Fibroblast of villous mesenchyme (primary cell): ENCODE results near the gene NCOA3. TPM values are rescaled to one million over a fixed set of nuclear protein-coding genes. Genes with fewer than 3 reads are reported as not detected.

ENCODE experiments used
- DNase-seq: peaks from one replicate; pipeline ENCODE4 v3.0.0-alpha.2; 2010; ENCODE audit warnings: low read depth
- H3K4me3 ChIP-seq: 2 replicates; pipeline ENCODE4 v1.5.1; 2011; ENCODE audit warnings: low read depth, mild to moderate bottlenecking, low read length
- CTCF ChIP-seq: IDR thresholded peaks from 2 replicates; pipeline ENCODE4 v1.5.1; 2012; ENCODE audit warnings: low read depth, mild to moderate bottlenecking, low read length; ENCODE audit not compliant: insufficient read depth
- total RNA-seq: library from RNA; depleted of rRNA; stranded (reverse); fragments of >200 nt; gene quantifications from 2 replicates; pipeline ENCODE4 v1.2.3, GENCODE V29; 2012

Gene NCOA3
- total RNA-seq, 1 donor, result 63.0 TPM

GRCh38 chr20:47479093-47479492 is 22.6 kb upstream of the NCOA3 start:
- no peak for TF ChIP-seq CTCF
- H3K4me3 ChIP-seq, result no peak overlapping the region
- DNase-seq, result no peak

DNA sequence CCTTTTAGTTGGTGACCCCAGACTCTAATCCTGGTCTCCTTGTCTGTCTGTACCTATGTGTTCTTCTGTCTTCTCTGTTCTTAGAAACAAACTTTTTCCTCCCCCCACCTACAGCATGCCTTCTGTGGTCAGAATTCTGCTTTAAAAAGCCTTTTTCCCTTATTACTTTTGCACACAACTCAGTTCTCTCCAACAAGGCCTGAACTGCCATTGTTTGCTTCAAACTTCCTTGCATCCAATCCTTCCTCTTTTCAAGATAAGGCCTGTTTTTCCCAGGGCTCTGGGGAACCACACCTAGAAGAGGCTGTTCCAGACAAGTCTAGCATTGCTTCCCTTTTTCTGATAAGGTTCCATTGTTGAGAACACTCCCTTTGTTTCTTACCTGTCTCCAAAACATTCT is 22.2 kb upstream of the NCOA3 start:
- no peak for TF ChIP-seq CTCF
- DNase-seq, result no peak
- no peak overlapping the region for H3K4me3 ChIP-seq

DNA sequence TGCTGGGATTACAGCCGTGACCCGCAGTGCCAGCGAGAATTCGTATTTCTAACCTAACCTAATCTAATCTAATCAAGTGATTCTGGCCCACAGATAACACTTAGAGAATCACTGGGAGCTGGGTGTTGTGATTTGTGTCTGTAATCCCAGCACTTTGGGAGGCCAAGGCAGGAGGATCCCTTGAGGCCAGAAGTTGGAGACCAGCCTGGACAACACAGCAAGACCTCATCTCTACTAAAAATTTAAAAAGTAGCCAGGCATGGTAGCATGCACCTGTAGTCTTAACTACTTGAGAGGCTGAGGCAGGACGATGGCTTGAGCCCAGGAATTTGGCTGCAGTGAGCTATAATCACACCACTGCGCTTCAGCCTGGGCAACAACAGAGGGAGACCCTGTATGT is 21.4 kb upstream of the NCOA3 start:
- no peak for TF ChIP-seq CTCF
- no peak for DNase-seq
- no peak overlapping the region for H3K4me3 ChIP-seq

DNA sequence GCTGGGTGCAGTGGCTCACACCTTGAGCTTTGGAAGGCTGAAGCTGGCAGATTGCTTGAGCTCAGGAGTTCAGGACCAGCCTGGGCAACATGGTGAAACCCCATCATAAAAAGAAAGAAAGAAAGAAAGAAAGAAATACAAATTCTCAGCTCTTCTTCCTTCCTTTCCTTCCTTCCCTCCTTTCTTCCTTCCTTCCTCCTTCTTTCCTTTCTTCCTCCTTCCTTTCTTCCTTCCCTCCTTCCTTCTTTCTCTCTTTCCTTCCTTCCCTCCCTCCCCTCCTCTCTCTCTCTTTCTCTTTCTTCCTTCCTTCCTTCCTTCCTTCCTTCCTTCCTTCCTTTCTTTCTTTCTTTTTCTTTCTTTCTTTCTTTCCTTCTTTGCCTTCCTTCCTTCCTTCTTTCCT is 21.0 kb upstream of the NCOA3 start:
- no peak overlapping the region for H3K4me3 ChIP-seq
- TF ChIP-seq CTCF, result no peak
- no peak for DNase-seq

DNA sequence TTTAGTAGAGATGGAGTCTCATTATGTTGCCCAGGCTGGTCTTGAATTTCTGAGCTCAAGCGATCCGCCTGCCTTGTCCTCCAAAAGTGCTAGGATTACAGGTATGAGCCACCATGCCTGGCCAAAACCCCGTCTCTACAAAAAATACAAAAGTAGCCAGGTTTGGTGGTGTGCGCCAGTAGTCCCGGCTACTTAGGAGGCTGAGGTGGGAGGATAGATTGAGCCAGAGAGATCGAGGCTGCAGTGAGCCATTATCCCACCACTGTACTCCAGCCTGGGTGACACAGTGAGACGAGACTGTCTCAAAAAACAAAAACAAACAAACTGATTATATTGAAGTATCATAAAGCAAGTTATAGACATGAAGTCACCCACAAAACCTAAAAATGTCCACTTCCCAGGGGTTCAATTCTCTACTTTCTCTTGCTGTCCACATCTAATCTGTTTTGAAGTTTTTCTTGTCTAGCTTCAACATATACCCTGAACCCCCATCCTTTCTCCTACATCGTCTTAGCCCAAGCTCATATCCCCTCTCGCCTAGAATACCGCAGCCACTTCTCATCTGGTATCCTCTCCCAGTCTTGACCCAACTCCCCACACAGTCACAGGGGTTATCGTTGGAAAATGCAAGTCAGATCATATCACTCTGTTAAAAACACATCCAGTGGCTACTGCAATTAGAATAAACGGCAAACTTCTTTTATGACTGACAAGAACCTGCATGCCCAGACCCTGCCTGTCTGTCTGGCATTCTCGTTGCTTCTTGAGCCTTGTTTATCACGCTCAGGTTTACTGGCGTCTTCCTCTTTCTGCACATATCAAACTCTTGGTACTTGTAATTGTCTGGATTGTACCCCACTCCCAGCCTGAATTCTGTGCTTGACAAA is 20.1 kb upstream of the NCOA3 start:
- no peak for TF ChIP-seq CTCF
- no peak for DNase-seq
- no peak overlapping the region for H3K4me3 ChIP-seq

DNA sequence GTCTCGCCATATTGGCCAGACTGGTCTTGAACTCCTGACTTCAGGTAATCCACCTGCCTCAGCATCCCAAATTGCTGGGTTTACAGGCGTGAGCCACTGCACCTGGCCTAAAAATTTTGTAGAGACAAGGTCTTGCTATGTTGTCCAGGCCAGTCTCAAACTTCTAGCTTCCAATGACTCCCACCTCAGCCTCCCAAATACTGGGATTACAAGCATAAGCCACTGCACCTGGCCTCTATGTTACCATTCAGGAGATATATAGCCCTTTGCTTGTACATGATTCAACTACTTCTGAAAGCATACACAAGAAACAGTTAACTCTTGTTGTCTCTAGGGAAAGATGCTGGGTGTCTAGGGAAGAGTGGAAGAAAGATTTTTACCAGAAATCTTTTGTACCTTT is 19.0 kb upstream of the NCOA3 start:
- TF ChIP-seq CTCF, result no peak

DNA sequence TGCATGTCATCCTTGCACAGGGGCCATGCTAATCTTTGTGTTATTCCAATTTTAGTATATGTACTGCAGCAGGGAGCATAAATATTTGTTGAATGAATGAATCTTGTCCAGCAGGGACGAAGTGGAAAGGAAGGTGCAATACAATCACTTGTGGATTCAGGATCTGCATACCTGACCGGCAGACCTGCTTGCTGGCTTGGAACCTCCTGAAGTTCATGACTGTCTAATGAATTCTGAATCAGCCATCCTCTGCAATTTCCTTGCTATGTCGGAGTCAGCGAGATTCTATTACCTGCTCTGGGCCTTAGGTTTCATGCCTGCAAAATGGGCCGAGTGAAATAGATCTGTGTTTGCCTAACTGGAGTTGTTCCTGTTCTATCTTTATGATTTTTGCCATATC is 17.4 kb upstream of the NCOA3 start:
- TF ChIP-seq CTCF, result no peak
- no peak for DNase-seq
- no peak overlapping the region for H3K4me3 ChIP-seq

More for the DNA sequence above, 19.0 kb upstream of the NCOA3 start:
- no peak overlapping the region for H3K4me3 ChIP-seq
- DNase-seq, result no peak
